Epithelial cell of proximal tubule (primary cell): Measurements from ENCODE around the gene ATN1. TPM values are rescaled to one million over a fixed set of nuclear protein-coding genes. Genes with fewer than 3 reads are reported as not detected.

Experiments
- DNase-seq: peaks from one replicate; pipeline ENCODE4 v3.0.0-alpha.2; 2011; ENCODE audit warnings: low read depth
- H3K4me3 ChIP-seq: 2 replicates; pipeline ENCODE4 v1.5.1; 2011; ENCODE audit warnings: low read depth, mild to moderate bottlenecking, low read length
- CTCF ChIP-seq: conservative IDR thresholded peaks from 2 replicates; pipeline ENCODE4 v1.5.1; 2012; ENCODE audit warnings: low read depth, mild to moderate bottlenecking, low read length
- total RNA-seq: library from RNA; depleted of rRNA; stranded (reverse); fragments of >200 nt; gene quantifications from 2 replicates; pipeline ENCODE4 v1.2.3, GENCODE V29; 2015

Gene ATN1
- total RNA-seq, 1 donor from 2014 or later = 17.9 TPM

DNA sequence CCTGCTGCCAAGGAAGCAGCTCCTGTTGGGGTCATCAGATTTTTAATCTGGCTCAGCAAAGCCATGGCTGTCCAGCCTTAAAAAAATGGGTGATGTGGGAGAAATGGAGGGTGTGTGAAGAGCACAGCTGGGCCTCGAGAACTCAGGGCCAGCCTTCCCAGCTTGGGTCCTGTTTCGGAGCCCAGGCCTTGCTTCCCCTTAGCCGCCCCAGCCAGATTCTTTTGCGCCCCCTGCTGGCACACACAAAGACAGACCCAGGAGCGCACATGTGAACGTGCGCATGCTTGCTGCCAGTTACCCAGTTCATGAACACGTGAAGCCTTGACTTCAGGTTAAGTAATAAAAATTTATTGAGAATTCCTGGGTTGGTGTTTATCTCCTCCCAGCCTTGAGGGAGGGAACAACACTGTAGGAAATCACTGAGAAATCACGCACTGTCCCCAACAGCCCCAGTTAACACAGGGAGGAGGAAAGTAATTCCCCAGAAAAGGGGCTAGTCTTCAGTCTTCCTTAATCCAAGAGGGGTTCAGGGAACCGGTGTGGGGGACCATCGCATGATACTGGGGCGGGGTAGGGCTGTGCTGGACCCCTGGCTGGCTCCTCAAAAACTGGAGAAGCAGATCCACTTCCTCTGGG, 37.4 kb downstream of the ATN1 start:
- peak; percentile 90 for TF ChIP-seq CTCF
- no peak overlapping the region for H3K4me3 ChIP-seq
- DNase-seq = no peak

DNA sequence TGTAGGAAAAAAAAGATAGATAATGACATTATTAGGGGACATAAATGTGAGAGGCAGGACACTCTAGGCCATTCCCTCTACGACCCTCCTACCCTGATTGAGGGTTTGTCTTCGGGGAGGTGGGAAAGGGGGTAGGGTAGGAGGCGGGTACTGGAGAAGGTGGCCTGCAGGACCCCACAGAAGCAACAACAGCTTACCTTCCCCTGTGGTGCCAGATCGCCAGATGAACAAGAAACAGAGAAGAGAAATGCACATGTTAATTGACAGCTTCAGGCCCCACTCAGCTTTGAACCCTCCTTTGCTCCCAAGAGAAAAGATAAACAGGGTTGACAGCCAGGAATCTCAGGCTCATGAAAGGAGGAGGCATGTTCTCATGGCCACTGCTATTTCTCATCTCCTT, 38.0 kb downstream of the ATN1 start:
- TF ChIP-seq CTCF = no peak
- H3K4me3 ChIP-seq = no peak overlapping the region

GRCh38 chr12:6966351-6966750, 38.6 kb downstream of the ATN1 start:
- no peak for TF ChIP-seq CTCF
- H3K4me3 ChIP-seq = no peak overlapping the region
- DNase-seq = no peak

More for the DNA sequence above, 38.0 kb downstream of the ATN1 start:
- no peak for DNase-seq

DNA sequence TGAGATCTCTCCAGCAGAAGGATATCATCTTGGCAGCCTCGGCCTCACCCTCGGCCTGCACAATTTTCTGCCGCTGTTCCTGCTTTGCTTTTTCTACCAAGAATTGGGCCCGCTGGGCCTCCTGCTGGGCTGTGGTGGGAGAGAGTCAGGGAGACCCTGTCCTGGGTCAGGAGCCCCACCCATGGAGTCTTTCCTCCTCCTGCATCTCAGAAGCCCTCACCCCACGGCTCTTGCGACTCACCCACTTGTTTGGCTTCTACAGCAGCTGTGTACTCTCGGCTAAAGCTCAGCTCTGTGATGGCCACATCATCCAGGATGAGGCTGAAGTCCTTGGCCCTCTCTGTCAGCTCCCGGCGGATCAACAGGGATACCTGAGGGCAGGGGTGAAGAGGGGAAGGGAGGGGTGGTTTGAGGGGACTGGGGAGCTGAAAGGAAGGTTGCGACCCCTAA, 39.9 kb downstream of the ATN1 start:
- H3K4me3 ChIP-seq = no peak overlapping the region
- no peak for TF ChIP-seq CTCF
- no peak for DNase-seq

DNA sequence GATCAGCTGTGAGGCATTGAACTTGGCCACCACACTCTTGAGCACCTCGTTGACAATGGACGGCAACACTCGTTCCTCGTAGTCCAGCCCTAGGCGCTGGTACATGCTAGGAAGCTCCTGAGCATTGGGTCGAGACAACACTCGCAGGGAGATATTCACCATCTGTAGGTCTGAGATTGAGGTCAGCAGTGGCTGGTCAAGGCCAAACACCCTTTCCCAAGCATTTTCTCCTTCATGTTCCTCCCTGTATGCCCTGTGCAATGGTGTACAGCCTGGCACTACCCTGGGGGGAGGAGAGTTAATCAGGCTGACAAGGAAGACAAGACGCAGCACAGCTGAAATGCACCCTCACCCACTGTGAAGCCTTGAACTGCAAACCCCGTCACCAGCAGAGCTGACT, 40.7 kb downstream of the ATN1 start:
- no peak for TF ChIP-seq CTCF

GRCh38 chr12:6970096-6970527, 42.4 kb downstream of the ATN1 start:
- DNase-seq = no peak
- no peak for TF ChIP-seq CTCF
- H3K4me3 ChIP-seq = peak overlapping the region; percentile 99

More for the DNA sequence above, 40.7 kb downstream of the ATN1 start:
- no peak for DNase-seq
- no peak overlapping the region for H3K4me3 ChIP-seq

DNA sequence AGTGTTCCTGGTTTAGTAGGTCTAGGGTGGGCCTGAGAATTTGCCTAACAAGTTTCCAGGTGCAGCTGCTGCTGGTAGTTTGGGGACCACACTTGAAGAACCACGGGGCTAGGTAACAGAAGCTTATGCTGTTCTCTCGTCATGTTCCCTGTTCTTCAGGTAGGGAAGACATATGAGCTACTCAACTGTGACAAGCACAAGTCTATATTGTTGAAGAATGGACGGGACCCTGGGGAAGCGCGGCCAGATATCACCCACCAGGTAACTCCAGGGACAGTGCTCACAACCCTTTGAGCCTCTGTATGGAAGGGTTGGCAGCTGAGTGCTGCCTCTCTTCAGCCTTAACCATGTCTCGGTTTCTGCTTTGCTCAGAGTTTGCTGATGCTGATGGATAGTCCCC, 46.4 kb downstream of the ATN1 start:
- no peak for DNase-seq
- no peak for TF ChIP-seq CTCF
- H3K4me3 ChIP-seq = no peak overlapping the region
